Endothelial cell (in vitro differentiated cells): ENCODE measurements around the gene BAHD1. TPM values are rescaled to one million over a fixed set of nuclear protein-coding genes. Genes with fewer than 3 reads are reported as not detected.

Experiments
- DNase-seq: peaks from one replicate; pipeline ENCODE4 v3.0.0; 2021; ENCODE audit warnings: low spot score
- H3K27ac Mint-ChIP-seq: one replicate; pipeline ENCODE4 v1.8.0; 2021; ENCODE audit warnings: mixed read lengths, inconsistent platforms; ENCODE audit not compliant: unreplicated experiment
- H3K27me3 Mint-ChIP-seq: one replicate; pipeline ENCODE4 v1.8.0; 2021; ENCODE audit warnings: mild to moderate bottlenecking, moderate library complexity, mixed read lengths, inconsistent platforms; ENCODE audit not compliant: unreplicated experiment
- H3K36me3 Mint-ChIP-seq: one replicate; pipeline ENCODE4 v1.8.0; 2021; ENCODE audit warnings: mild to moderate bottlenecking, low read depth, mixed read lengths, inconsistent platforms; ENCODE audit not compliant: unreplicated experiment
- H3K4me1 Mint-ChIP-seq: one replicate; pipeline ENCODE4 v1.8.0; 2021; ENCODE audit warnings: mild to moderate bottlenecking, mixed read lengths, inconsistent platforms; ENCODE audit not compliant: unreplicated experiment
- H3K4me3 Mint-ChIP-seq: one replicate; pipeline ENCODE4 v1.8.0; 2021; ENCODE audit warnings: mild to moderate bottlenecking, mixed read lengths, inconsistent platforms; ENCODE audit not compliant: unreplicated experiment
- H3K9me3 Mint-ChIP-seq: one replicate; pipeline ENCODE4 v1.8.0; 2021; ENCODE audit warnings: mixed read lengths, inconsistent platforms; ENCODE audit not compliant: unreplicated experiment
- total RNA-seq: library from RNA; stranded (reverse); fragmentation: NEBNext Ultra II Directional; extraction: Animal tissue kit (Norgen Biotek cat#: 25700); gene quantifications from one replicate; pipeline ENCODE4 v1.2.1, GENCODE V29; 2021; ENCODE audit not compliant: unreplicated experiment
- TF ChIP-seq, protein P1 (sequence below): fragments of 200-600 bp; sonication (generic); IDR thresholded peaks from one replicate; pipeline ENCODE4 v1.5.0; 2021; ENCODE audit warnings: antibody characterized with exemption; ENCODE audit not compliant: unreplicated experiment

The BAHD1 gene
- total RNA-seq, 1 donor from 2014 or later = 20.4 TPM

DNA sequence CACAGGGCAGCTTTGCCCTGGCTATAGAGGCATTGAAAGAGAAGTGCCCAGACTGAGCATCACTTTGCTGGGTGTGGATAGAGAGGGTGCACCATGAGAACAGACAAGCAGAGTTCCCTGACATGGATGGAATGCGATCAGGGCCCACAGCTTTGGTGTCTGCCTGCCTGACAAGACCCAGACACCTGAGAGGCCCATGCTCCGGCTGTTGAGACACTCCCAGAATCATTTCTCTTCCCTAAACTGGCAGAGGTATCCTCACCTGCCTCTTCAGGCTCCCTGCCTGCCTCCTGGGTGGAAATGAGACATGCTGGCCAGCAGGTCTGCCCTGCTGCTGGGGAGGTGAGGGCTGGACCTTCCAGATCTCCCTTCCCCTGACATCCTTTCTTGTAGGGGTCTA lies 19.7 kb downstream of the BAHD1 start:
- peaks cover 9% of the 10 kb centered on the region for H3K4me1 Mint-ChIP-seq
- H3K36me3 Mint-ChIP-seq = peaks cover 3% of the 10 kb centered on the region
- no peaks in the 10 kb centered on the region for H3K9me3 Mint-ChIP-seq
- no peak for DNase-seq
- H3K27me3 Mint-ChIP-seq = peaks cover 4% of the 10 kb centered on the region
- H3K4me3 Mint-ChIP-seq = no peak overlapping the region
- no peak overlapping the region for H3K27ac Mint-ChIP-seq
- TF ChIP-seq, protein P1, sequence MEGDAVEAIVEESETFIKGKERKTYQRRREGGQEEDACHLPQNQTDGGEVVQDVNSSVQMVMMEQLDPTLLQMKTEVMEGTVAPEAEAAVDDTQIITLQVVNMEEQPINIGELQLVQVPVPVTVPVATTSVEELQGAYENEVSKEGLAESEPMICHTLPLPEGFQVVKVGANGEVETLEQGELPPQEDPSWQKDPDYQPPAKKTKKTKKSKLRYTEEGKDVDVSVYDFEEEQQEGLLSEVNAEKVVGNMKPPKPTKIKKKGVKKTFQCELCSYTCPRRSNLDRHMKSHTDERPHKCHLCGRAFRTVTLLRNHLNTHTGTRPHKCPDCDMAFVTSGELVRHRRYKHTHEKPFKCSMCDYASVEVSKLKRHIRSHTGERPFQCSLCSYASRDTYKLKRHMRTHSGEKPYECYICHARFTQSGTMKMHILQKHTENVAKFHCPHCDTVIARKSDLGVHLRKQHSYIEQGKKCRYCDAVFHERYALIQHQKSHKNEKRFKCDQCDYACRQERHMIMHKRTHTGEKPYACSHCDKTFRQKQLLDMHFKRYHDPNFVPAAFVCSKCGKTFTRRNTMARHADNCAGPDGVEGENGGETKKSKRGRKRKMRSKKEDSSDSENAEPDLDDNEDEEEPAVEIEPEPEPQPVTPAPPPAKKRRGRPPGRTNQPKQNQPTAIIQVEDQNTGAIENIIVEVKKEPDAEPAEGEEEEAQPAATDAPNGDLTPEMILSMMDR = no peak

DNA sequence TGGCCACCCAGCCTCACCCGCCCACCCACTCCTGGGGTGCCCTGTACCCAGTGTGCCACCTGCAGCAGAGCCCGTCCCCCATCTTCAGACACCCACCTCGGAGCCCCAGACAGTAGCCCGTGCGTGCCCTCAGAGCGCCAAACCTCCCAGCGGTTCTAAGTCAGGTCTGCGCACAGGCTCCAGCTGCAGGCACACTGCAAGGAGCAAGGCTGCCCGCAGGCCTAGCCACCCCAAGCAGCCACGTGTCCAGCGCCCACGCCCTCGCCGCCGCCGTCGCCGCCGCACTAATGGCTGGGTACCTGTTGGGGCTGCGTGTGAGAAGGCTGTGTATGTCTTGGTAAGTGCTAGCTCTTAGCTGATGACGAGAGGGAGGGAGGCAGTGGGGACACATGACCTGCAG lies 21.2 kb downstream of the BAHD1 start:
- Mint-ChIP-seq H3K9me3 (no peaks in the 10 kb centered on the region), H3K4me3 (no peak overlapping the region), H3K27me3 (peaks cover 4% of the 10 kb centered on the region), H3K27ac (no peak overlapping the region), H3K4me1 (peaks cover 2% of the 10 kb centered on the region), H3K36me3 (peaks cover 5% of the 10 kb centered on the region)
- TF ChIP-seq, protein P1 = no peak
- DNase-seq = no peak

DNA sequence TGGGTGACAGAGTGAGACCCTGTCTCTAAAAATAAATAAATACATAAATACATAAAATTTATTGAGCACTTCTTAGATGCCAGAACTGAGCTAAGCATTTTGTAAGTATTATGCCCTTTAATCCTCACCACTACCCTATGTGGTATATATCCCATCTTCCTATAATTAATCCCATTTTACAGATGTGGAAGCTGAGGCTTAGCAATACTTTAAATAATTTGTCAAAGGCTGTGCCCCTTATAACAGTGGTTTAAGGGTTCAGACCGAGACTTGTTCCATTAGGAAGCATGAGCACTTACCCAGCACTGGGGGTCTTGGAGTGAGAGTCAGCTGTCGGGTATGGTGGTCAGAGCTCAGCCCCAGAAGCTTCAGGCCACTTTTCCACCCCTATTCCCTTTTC lies 22.5 kb downstream of the BAHD1 start:
- Mint-ChIP-seq H3K4me3 (no peak overlapping the region), H3K36me3 (peaks cover 5% of the 10 kb centered on the region), H3K27me3 (peaks cover 7% of the 10 kb centered on the region), H3K9me3 (no peaks in the 10 kb centered on the region), H3K27ac (no peak overlapping the region), H3K4me1 (no peaks in the 10 kb centered on the region)
- TF ChIP-seq, protein P1 = no peak
- no peak for DNase-seq

DNA sequence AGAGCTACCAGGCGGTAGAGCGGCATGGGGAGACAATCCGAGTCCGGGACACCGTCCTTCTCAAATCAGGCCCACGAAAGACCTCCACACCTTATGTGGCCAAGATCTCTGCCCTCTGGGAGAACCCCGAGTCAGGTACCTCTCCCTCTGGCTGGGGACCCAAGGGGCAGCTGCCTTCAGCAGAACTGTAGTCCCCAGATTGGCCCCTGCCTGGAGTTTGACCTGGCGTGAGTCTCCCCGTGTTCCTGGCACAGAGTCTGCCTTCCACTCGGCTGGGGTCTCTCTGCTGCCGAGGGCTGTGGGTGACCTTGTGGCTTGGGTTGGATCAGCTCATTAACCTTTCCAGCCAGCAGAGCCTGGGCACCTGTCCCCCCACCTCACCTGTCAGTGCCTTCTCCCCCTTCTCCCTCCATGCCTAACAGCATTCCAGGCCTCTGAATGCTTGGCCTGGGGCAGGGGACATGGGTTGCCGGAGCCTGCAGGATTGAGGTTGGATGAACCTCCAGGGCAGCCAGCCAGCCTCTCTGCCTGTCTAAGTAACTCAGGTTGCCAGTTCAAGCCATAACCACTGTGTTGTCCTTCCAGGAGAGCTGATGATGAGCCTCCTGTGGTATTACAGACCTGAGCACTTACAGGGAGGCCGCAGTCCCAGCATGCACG lies 23.3 kb downstream of the BAHD1 start:
- no peak for DNase-seq
- H3K4me1 Mint-ChIP-seq = no peaks in the 10 kb centered on the region
- TF ChIP-seq, protein P1 = no peak
- no peak overlapping the region for H3K27ac Mint-ChIP-seq
- H3K27me3 Mint-ChIP-seq = peaks cover 7% of the 10 kb centered on the region
- H3K4me3 Mint-ChIP-seq = no peak overlapping the region
- H3K9me3 Mint-ChIP-seq = no peaks in the 10 kb centered on the region
- H3K36me3 Mint-ChIP-seq = peaks cover 5% of the 10 kb centered on the region

DNA sequence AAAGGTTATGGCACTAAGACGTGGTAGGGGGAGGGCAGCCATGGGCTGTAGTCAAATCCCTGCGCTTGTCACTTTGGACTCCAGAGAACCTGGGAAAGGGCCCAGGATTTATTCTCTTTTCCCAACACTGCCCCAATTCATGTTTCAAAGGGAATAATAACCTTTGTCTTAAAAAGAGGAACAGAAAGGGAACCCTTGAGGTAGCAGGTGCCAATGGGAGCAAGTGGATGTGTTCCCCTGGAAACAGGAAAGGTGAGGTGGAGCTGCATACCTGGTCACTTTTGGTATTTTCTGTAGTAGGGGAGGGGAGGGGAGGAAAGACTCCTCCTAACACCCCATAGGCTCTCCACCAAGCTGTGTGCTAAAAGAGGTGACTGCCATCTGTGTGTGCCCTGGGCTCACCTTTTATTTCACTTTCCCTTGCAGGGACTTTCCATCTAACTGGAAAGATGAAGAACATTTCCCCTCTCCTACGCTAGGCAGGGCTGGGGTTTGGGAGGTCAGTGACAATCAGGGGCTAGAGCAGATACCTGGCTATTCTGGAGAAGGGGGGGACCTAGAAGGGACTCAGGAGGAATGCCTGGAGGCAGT lies 23.9 kb downstream of the BAHD1 start:
- peaks cover 5% of the 10 kb centered on the region for H3K36me3 Mint-ChIP-seq
- H3K27me3 Mint-ChIP-seq = peaks cover 10% of the 10 kb centered on the region
- no peaks in the 10 kb centered on the region for H3K9me3 Mint-ChIP-seq
- no peak overlapping the region for H3K4me3 Mint-ChIP-seq
- TF ChIP-seq, protein P1 = no peak
- DNase-seq = no peak
- no peak overlapping the region for H3K27ac Mint-ChIP-seq
- no peaks in the 10 kb centered on the region for H3K4me1 Mint-ChIP-seq
